Hippocampal formation (tissue), 2 donors: Measurements from ENCODE around the gene PRSS8.
"Not testable (repeated sequence)": the region's sequence is repeated elsewhere in the genome, so short reads cannot be mapped to it uniquely, and the experiment has no call there.

Experiments used
- DNase-seq, 2 donors: peaks; one replicate each; lab custom pipeline; 2025; lab: John Stamatoyannopoulos, UW

Gene PRSS8

GRCh38 chr16:31144418-31144817, 8.9 kb upstream of the PRSS8 start:
- not testable (repeated sequence) for DNase-seq

- DNase-seq = no peak
Measured at GRCh38 chr16:31143694-31144148, 8.2 kb upstream of the PRSS8 start.

GRCh38 chr16:31143011-31143693, 7.6 kb upstream of the PRSS8 start:
- no peak for DNase-seq

- peak; percentile 97 to 99 for DNase-seq
Measured at GRCh38 chr16:31142109-31143010, 6.8 kb upstream of the PRSS8 start.

- DNase-seq = no peak
Measured at GRCh38 chr16:31141489-31142108, 6.1 kb upstream of the PRSS8 start.

- DNase-seq = not testable (repeated sequence)
Measured at GRCh38 chr16:31141071-31141469, 5.5 kb upstream of the PRSS8 start.

GRCh38 chr16:31138621-31139578, 3.4 kb upstream of the PRSS8 start:
- no peak for DNase-seq

- DNase-seq = not testable (repeated sequence)
Measured at GRCh38 chr16:31136822-31137499, 1.4 kb upstream of the PRSS8 start.

- DNase-seq = no peak
Measured at GRCh38 chr16:31136287-31136662, 748 bp upstream of the PRSS8 start.

GRCh38 chr16:31134625-31135534, 647 bp downstream of the PRSS8 start:
- DNase-seq = no peak

- no peak for DNase-seq
Measured at GRCh38 chr16:31134091-31134571, 1.4 kb downstream of the PRSS8 start.

GRCh38 chr16:31133046-31133501, 2.5 kb downstream of the PRSS8 start:
- DNase-seq = no peak

- DNase-seq = no peak
Measured at GRCh38 chr16:31132303-31132979, 3.1 kb downstream of the PRSS8 start.

GRCh38 chr16:31131841-31132271, 3.7 kb downstream of the PRSS8 start:
- no peak for DNase-seq

GRCh38 chr16:31131416-31131815, 4.1 kb downstream of the PRSS8 start:
- DNase-seq = no peak

- DNase-seq = no peak
Measured at GRCh38 chr16:31130899-31131298, 4.6 kb downstream of the PRSS8 start.

- DNase-seq = no peak
Measured at GRCh38 chr16:31130336-31130891, 5.1 kb downstream of the PRSS8 start.

- peak in 1 of 2 donors; percentile 17 for DNase-seq
Measured at GRCh38 chr16:31129568-31130335, 5.8 kb downstream of the PRSS8 start.
